Measurements from ENCODE around the gene TRABD2A.

DNA sequence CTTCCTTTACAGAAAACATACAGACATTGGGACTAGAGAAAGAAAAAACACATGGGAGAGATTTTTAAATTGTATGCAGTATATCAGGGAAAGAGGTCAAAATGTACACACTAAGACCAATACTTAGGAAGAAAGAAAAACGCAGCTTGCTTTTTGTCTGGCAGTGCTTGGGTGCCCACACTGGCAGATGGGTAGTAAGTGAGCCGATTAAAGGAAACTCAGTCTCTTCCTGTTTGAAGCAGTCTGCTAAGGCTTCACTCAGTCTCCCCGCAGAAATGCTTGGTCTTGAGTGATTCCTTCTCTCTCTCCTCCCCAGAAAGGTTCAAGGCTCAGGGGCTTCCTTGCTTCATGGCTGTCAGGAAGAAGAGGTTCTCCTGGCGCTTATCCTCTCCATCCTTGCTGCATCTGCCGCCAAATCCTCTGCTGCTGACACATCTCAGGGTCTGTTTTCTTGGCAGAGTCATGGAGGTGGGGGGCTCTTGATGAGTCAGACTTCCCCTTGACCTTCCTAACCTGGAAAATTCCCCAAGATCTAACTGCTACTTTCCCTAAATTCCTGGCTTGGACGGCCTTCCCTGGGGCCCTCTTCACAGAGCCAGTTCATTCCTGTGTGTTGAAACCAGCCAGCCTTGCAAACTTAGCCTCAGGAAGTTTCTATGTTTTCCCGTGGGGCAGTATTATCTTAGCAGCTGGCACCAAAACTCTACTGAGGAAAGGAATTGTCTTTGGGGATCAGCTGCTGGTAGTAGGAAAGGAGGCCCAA, 14.1 kb upstream of the TRABD2A start:
- TF ChIP-seq POLR2A (IDR thresholded peaks at IDR 0.05) (no peak), EP300 (IDR thresholded peaks at IDR 0.05) (no peak)
- TF ChIP-seq, protein P1, sequence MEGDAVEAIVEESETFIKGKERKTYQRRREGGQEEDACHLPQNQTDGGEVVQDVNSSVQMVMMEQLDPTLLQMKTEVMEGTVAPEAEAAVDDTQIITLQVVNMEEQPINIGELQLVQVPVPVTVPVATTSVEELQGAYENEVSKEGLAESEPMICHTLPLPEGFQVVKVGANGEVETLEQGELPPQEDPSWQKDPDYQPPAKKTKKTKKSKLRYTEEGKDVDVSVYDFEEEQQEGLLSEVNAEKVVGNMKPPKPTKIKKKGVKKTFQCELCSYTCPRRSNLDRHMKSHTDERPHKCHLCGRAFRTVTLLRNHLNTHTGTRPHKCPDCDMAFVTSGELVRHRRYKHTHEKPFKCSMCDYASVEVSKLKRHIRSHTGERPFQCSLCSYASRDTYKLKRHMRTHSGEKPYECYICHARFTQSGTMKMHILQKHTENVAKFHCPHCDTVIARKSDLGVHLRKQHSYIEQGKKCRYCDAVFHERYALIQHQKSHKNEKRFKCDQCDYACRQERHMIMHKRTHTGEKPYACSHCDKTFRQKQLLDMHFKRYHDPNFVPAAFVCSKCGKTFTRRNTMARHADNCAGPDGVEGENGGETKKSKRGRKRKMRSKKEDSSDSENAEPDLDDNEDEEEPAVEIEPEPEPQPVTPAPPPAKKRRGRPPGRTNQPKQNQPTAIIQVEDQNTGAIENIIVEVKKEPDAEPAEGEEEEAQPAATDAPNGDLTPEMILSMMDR (IDR thresholded peaks at IDR 0.05) = no peak
